HG03457 (cell line): ENCODE results near the gene IPPK.
"Not testable (repeated sequence)": the region's sequence is repeated elsewhere in the genome, so short reads cannot be mapped to it uniquely, and the experiment has no call there.

Source experiments
- ATAC-seq: cut with Tn5 transposase; IDR thresholded peaks from one replicate; pipeline ENCODE4 v1.9.1; 2021; ENCODE audit warnings: moderate number of reproducible peaks; ENCODE audit not compliant: unreplicated experiment

The IPPK gene

GRCh38 chr9:92599938-92600461 is 69.9 kb downstream of the IPPK start:
- ATAC-seq, result no peak

- no peak for ATAC-seq
Observed at GRCh38 chr9:92598382-92598781, 71.5 kb downstream of the IPPK start.

GRCh38 chr9:92595930-92596329 is 74.0 kb downstream of the IPPK start:
- no peak for ATAC-seq

GRCh38 chr9:92595075-92595474 is 74.9 kb downstream of the IPPK start:
- not testable (repeated sequence) for ATAC-seq

- ATAC-seq, result no peak
Observed at GRCh38 chr9:92592946-92593861, 76.7 kb downstream of the IPPK start.

- no peak for ATAC-seq
Observed at GRCh38 chr9:92592537-92592936, 77.4 kb downstream of the IPPK start.

- no peak for ATAC-seq
Observed at GRCh38 chr9:92590377-92590776, 79.6 kb downstream of the IPPK start.

GRCh38 chr9:92589923-92590322 is 80.0 kb downstream of the IPPK start:
- no peak for ATAC-seq

GRCh38 chr9:92576175-92576574 is 93.8 kb downstream of the IPPK start:
- ATAC-seq, result no peak

- not testable (repeated sequence) for ATAC-seq
Observed at GRCh38 chr9:92573612-92574011, 96.3 kb downstream of the IPPK start.

- ATAC-seq, result not testable (repeated sequence)
Observed at GRCh38 chr9:92571871-92572270, 98.1 kb downstream of the IPPK start.

GRCh38 chr9:92564982-92565381 is 104.9 kb downstream of the IPPK start:
- no peak for ATAC-seq

- ATAC-seq, result no peak
Observed at GRCh38 chr9:92564504-92564903, 105.4 kb downstream of the IPPK start.
